Ovary (tissue), 3 donors: ENCODE data around the gene APOL4.
"Not testable (repeated sequence)": the region's sequence is repeated elsewhere in the genome, so short reads cannot be mapped to it uniquely, and the experiment has no call there.

ENCODE experiments used
- POLR2A ChIP-seq: fragments of 450-650 bp; IDR thresholded peaks from one replicate; pipeline ENCODE4 v1.6.1; 2017; ENCODE audit warnings: antibody characterized with exemption, mild to moderate bottlenecking, moderate library complexity
- TF ChIP-seq, protein P1 (sequence below), 3 donors: fragments of 450-650 bp in 2 of 3; fragments of 200-600 bp in 1 of 3; IDR thresholded peaks; one replicate each; pipeline versions ENCODE4 v1.5.1 to v1.8.0; 2016 to 2022; ENCODE audit warnings: antibody characterized with exemption in 3 of 3, mild to moderate bottlenecking in 1 of 3
- donor health status: DM: no; HTN: no; CAD: no.

DNA sequence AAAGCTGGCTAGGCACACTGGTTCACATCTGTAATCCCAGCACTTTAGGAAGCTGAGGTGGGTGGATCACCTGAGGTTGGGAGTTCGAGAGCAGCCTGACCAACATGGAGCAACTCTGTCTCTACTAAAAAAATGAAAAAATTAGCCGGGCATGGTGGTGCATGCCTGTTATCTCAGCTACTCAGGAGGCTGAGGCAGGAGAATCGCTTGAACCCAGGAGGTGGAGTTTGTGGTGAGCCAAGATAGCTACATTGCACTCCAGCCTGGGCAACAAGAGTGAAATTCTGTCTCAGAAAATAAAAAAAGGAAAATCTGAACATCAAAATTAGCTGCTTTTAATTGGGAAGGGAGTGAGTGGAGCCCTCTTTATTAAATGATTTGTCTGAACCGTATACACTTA is 48.8 kb downstream of the APOL4 start:
- not testable (repeated sequence) for TF ChIP-seq POLR2A
- TF ChIP-seq, protein P1, sequence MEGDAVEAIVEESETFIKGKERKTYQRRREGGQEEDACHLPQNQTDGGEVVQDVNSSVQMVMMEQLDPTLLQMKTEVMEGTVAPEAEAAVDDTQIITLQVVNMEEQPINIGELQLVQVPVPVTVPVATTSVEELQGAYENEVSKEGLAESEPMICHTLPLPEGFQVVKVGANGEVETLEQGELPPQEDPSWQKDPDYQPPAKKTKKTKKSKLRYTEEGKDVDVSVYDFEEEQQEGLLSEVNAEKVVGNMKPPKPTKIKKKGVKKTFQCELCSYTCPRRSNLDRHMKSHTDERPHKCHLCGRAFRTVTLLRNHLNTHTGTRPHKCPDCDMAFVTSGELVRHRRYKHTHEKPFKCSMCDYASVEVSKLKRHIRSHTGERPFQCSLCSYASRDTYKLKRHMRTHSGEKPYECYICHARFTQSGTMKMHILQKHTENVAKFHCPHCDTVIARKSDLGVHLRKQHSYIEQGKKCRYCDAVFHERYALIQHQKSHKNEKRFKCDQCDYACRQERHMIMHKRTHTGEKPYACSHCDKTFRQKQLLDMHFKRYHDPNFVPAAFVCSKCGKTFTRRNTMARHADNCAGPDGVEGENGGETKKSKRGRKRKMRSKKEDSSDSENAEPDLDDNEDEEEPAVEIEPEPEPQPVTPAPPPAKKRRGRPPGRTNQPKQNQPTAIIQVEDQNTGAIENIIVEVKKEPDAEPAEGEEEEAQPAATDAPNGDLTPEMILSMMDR (IDR thresholded peaks at IDR 0.05) = not testable (repeated sequence)
